Esophagus squamous epithelium (tissue), 4 donors: ENCODE results near the gene DENND11.

Experiments used
- CTCF ChIP-seq, 6 experiments: fragments of 450-650 bp in 4 of 6; fragments of 200-600 bp in 2 of 6; sonication (generic) in 2 of 6; IDR thresholded peaks; one replicate each; pipeline ENCODE4 v1.5.1; 2016 to 2019; ENCODE audit warnings: antibody characterized with exemption in 6 of 6, mild to moderate bottlenecking in 4 of 6, moderate library complexity in 4 of 6
- POLR2A ChIP-seq, 4 donors: fragments of 450-650 bp; IDR thresholded peaks; one replicate each; pipeline ENCODE4 v1.6.1; 2017; ENCODE audit warnings: antibody characterized with exemption in 4 of 4, mild to moderate bottlenecking in 4 of 4, moderate library complexity in 3 of 4

GRCh38 chr7:141665208-141666035, 36.5 kb downstream of the DENND11 start:
- TF ChIP-seq CTCF (IDR thresholded peaks at IDR 0.05) (no peak), POLR2A (IDR thresholded peaks at IDR 0.05) (no peak)
